K562 (cell line): Measurements from ENCODE around the gene BAIAP3.

Source experiments
- SP1 ChIP-seq: sonication (generic); formaldehyde crosslinking; IDR thresholded peaks from 2 replicates; pipeline ENCODE4 v1.8.1; 2022; ENCODE audit warnings: mild to moderate bottlenecking, missing genetic modification reagents
- TF ChIP-seq, protein P1 (sequence below): sonication (generic); formaldehyde crosslinking; IDR thresholded peaks from 2 replicates; pipeline ENCODE4 v1.8.0; 2023; ENCODE audit warnings: mild to moderate bottlenecking, missing genetic modification reagents

DNA sequence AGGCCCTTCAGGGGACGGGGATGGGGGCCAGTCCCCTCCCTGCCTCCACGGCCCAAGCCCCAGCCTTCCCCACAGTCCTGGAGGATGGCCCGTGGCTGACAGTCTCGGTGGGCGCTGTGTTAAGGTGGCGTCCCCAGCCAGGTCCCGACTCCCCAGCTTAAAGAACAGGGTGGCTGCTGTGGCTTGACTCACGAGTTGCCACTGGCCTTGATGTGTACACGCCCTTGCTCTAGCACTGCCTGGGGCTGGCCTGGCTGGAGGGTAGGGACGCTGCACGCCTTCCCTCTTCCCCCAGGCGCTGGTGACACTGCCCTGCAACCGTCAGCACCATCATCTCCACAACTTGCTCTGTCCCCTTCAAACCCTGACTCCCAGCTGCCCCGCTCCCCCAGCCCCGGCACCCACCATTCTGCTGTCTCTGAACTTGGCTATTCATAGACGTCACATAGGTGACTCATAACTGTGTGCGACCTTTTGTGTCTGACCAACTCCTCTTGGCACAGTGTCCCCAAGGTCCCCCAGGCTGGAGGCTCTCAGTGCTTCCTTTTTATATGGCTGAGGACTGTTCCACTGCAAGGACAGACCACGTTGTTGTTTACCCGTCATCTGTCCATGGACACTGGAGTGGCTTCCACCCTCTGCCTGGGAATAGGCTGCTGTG is 24.6 kb downstream of the BAIAP3 start:
- TF ChIP-seq SP1 (CRISPR knock-in tag), result no peak
- TF ChIP-seq, protein P1, sequence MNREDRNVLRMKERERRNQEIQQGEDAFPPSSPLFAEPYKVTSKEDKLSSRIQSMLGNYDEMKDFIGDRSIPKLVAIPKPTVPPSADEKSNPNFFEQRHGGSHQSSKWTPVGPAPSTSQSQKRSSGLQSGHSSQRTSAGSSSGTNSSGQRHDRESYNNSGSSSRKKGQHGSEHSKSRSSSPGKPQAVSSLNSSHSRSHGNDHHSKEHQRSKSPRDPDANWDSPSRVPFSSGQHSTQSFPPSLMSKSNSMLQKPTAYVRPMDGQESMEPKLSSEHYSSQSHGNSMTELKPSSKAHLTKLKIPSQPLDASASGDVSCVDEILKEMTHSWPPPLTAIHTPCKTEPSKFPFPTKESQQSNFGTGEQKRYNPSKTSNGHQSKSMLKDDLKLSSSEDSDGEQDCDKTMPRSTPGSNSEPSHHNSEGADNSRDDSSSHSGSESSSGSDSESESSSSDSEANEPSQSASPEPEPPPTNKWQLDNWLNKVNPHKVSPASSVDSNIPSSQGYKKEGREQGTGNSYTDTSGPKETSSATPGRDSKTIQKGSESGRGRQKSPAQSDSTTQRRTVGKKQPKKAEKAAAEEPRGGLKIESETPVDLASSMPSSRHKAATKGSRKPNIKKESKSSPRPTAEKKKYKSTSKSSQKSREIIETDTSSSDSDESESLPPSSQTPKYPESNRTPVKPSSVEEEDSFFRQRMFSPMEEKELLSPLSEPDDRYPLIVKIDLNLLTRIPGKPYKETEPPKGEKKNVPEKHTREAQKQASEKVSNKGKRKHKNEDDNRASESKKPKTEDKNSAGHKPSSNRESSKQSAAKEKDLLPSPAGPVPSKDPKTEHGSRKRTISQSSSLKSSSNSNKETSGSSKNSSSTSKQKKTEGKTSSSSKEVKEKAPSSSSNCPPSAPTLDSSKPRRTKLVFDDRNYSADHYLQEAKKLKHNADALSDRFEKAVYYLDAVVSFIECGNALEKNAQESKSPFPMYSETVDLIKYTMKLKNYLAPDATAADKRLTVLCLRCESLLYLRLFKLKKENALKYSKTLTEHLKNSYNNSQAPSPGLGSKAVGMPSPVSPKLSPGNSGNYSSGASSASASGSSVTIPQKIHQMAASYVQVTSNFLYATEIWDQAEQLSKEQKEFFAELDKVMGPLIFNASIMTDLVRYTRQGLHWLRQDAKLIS (CRISPR knock-in tag), result no peak
